Cardiac muscle cell (in vitro differentiated cells and primary cell): Measurements from ENCODE around the gene PADI2. TPM values are rescaled to one million over a fixed set of nuclear protein-coding genes. Genes with fewer than 3 reads are reported as not detected.

Experiments used
- DNase-seq, 2 donors: peaks; one replicate each; pipeline versions ENCODE4 v3.0.0 to v3.0.0-alpha.2; 2010 to 2017; ENCODE audit warnings: low read depth in 1 of 2, low spot score in 1 of 2
- H3K27ac ChIP-seq: fragments of 200-600 bp; sonication (generic); 2 replicates; pipeline ENCODE4 v1.5.1; 2016
- H3K27me3 ChIP-seq: fragments of 200-600 bp; sonication (generic); 2 replicates; pipeline ENCODE4 v1.6.0; 2016; ENCODE audit warnings: control low read depth
- H3K36me3 ChIP-seq: fragments of 200-600 bp; sonication (generic); 2 replicates; pipeline ENCODE4 v1.5.1; 2016; ENCODE audit warnings: control low read depth
- H3K4me1 ChIP-seq: fragments of 200-600 bp; sonication (generic); 2 replicates; pipeline ENCODE4 v1.8.1; 2017; ENCODE audit warnings: low read depth, mild to moderate bottlenecking, mixed run types
- H3K4me3 ChIP-seq: fragments of 200-600 bp; sonication (generic); 2 replicates; pipeline ENCODE4 v1.5.1; 2016; ENCODE audit warnings: mild to moderate bottlenecking
- H3K9me3 ChIP-seq: fragments of 200-600 bp; sonication (generic); 2 replicates; pipeline ENCODE4 v1.5.1; 2017; ENCODE audit warnings: low read depth, mild to moderate bottlenecking, control low read depth
- polyA plus RNA-seq: library from polyadenylated mRNA; unstranded; fragments of >200 nt; fragmentation: Nextera tagmentation; extraction: Ambion mirVana; gene quantifications from 2 replicates; pipeline ENCODE4 v1.2.1, GENCODE V29; 2016
- total RNA-seq: library from RNA; depleted of rRNA; stranded (reverse); fragments of >200 nt; gene quantifications from 2 replicates; pipeline ENCODE4 v1.2.3, GENCODE V29; 2016
- TF ChIP-seq, protein P1 (sequence below): IDR thresholded peaks from 2 replicates; pipeline ENCODE4 v1.5.1; 2012; ENCODE audit warnings: low read depth, mild to moderate bottlenecking, low read length

The PADI2 gene
- total and polyA plus RNA-seq, 2 experiments from 2014 or later, result 0.11 to 0.54 TPM

DNA sequence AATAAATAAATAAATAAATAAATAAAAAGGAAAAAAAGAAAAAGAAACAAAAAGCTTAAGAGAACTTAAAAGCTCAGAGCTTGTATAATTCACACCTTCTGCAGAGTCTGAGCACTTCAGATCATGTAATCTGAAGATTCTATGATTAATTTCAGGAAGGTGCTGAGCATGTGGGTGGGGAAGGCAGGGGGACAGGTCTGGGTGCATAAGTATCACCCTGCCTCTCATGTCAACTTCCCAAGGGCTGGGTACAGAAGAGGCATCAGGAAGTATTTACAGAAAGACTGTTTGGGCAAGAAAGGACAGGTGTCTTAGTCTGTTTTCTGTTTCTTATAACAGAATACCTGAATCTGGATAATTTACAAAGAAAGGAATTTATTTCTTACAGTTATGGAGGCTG is 20.4 kb upstream of the PADI2 start:
- no peaks in the 10 kb centered on the region for H3K36me3 ChIP-seq
- no peak overlapping the region for H3K4me3 ChIP-seq
- TF ChIP-seq, protein P1, sequence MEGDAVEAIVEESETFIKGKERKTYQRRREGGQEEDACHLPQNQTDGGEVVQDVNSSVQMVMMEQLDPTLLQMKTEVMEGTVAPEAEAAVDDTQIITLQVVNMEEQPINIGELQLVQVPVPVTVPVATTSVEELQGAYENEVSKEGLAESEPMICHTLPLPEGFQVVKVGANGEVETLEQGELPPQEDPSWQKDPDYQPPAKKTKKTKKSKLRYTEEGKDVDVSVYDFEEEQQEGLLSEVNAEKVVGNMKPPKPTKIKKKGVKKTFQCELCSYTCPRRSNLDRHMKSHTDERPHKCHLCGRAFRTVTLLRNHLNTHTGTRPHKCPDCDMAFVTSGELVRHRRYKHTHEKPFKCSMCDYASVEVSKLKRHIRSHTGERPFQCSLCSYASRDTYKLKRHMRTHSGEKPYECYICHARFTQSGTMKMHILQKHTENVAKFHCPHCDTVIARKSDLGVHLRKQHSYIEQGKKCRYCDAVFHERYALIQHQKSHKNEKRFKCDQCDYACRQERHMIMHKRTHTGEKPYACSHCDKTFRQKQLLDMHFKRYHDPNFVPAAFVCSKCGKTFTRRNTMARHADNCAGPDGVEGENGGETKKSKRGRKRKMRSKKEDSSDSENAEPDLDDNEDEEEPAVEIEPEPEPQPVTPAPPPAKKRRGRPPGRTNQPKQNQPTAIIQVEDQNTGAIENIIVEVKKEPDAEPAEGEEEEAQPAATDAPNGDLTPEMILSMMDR, result no peak
- H3K4me1 ChIP-seq, result no peaks in the 10 kb centered on the region
- no peak for DNase-seq
- H3K27ac ChIP-seq, result no peak overlapping the region
- H3K27me3 ChIP-seq, result no peaks in the 10 kb centered on the region
- no peaks in the 10 kb centered on the region for H3K9me3 ChIP-seq

GRCh38 chr1:17137441-17137840 is 18.2 kb upstream of the PADI2 start:
- H3K27me3 ChIP-seq, result no peaks in the 10 kb centered on the region
- H3K36me3 ChIP-seq, result no peaks in the 10 kb centered on the region
- TF ChIP-seq, protein P1, result no peak
- no peak overlapping the region for H3K27ac ChIP-seq
- H3K9me3 ChIP-seq, result no peaks in the 10 kb centered on the region
- no peak for DNase-seq
- no peaks in the 10 kb centered on the region for H3K4me1 ChIP-seq
- H3K4me3 ChIP-seq, result no peak overlapping the region

DNA sequence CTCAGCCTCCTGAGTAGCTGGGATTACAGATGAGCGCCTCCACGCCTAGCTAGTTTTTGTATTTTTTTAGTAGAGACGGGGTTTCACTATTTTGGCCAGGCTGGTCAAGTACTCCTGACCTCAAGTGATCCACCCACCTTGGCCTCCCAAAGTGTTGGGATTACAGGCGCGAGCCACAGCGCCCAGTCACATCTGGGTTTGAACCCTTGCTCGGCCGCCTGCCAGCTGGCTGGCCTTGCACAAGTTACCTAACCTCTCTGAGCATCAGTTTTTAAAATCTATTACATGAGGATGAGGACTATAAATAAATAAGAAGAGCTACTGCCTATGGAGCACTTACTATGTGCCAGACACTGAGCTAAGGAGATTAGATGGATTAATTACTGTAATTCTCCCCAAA is 17.7 kb upstream of the PADI2 start:
- DNase-seq, result no peak
- TF ChIP-seq, protein P1, result no peak
- H3K9me3 ChIP-seq, result no peaks in the 10 kb centered on the region
- no peaks in the 10 kb centered on the region for H3K4me1 ChIP-seq
- H3K27ac ChIP-seq, result no peak overlapping the region
- no peaks in the 10 kb centered on the region for H3K36me3 ChIP-seq
- no peak overlapping the region for H3K4me3 ChIP-seq
- H3K27me3 ChIP-seq, result no peaks in the 10 kb centered on the region

- H3K4me3 ChIP-seq, result no peak overlapping the region
- no peaks in the 10 kb centered on the region for H3K4me1 ChIP-seq
- no peak overlapping the region for H3K27ac ChIP-seq
- H3K27me3 ChIP-seq, result no peaks in the 10 kb centered on the region
- TF ChIP-seq, protein P1, result no peak
- no peak for DNase-seq
- H3K36me3 ChIP-seq, result no peaks in the 10 kb centered on the region
- no peaks in the 10 kb centered on the region for H3K9me3 ChIP-seq
Observed at GRCh38 chr1:17136145-17136544, 16.9 kb upstream of the PADI2 start.

DNA sequence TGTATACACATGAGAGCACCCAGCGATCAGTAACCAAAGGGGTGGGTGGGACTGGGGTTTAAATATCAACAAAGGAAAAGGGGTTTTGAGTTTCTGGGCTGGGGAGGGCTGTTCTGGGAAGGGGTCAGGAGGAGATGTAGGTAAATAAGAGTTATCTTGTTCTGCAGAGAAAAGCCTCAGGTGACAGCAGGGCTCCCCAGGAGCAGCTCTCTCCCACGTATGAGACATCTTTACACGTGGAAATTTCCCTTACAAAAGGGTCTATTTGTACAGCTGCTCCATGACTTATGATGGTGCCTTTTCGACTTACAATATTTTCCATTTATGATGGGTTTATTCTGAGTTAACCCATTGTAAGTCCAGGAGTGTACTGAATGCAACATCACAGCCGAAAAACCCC is 16.3 kb upstream of the PADI2 start:
- H3K27me3 ChIP-seq, result no peaks in the 10 kb centered on the region
- no peaks in the 10 kb centered on the region for H3K4me1 ChIP-seq
- no peak overlapping the region for H3K27ac ChIP-seq
- H3K36me3 ChIP-seq, result no peaks in the 10 kb centered on the region
- no peaks in the 10 kb centered on the region for H3K9me3 ChIP-seq
- TF ChIP-seq, protein P1, result no peak
- no peak overlapping the region for H3K4me3 ChIP-seq
- no peak for DNase-seq

DNA sequence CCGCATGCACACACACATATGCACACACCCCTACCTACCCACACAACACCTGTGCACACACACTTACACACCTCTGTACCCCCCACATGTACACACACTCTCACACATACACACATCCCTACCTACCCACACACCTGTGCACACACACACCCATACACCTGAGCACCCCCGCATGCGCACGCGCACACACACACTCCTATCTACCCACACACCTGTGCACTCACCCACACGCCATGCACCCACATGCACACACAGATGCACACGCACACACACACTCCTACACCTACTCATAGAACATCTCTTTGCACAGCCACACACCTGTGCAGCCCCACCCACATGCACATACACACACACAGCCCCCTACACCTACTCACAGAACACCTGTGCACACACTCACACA is 15.5 kb upstream of the PADI2 start:
- no peak for DNase-seq
- TF ChIP-seq, protein P1, result no peak
- H3K9me3 ChIP-seq, result no peaks in the 10 kb centered on the region
- H3K4me1 ChIP-seq, result no peaks in the 10 kb centered on the region
- H3K36me3 ChIP-seq, result no peaks in the 10 kb centered on the region
- no peaks in the 10 kb centered on the region for H3K27me3 ChIP-seq
- H3K4me3 ChIP-seq, result no peak overlapping the region
- no peak overlapping the region for H3K27ac ChIP-seq
